Endothelial cell of umbilical vein (primary cell): ENCODE data around the gene BCL11B. TPM values are rescaled to one million over a fixed set of nuclear protein-coding genes. Genes with fewer than 3 reads are reported as not detected.

ENCODE experiments used
- BruUV-seq: library from RNA; stranded (reverse); fragments of 400-500 nt; replicated peaks from 2 replicates; lab custom pipeline; 2021; lab: Mats Ljungman, UMichigan
- CTCF ChIA-PET: fragments of 300-600, 350-600 bp; sonication (Branson Sonifier 250); formaldehyde crosslinking; loops from one replicate; lab custom pipeline; 2021; ENCODE audit warnings: antibody characterized with exemption, inconsistent platforms; lab: Charles Lee
- POLR2A ChIA-PET: fragments of 300-600, 350-600 bp; sonication (Branson Sonifier 250); formaldehyde crosslinking; loops from one replicate; lab custom pipeline; 2021; ENCODE audit warnings: antibody characterized with exemption, inconsistent platforms; lab: Charles Lee
- DNase-seq: peaks from one replicate; pipeline ENCODE4 v3.0.0-alpha.2; 2011; ENCODE audit warnings: low read depth, low spot score
- FAIRE-seq: peaks from 2 replicates; lab custom pipeline; 2011; peaks lifted over from hg19 to GRCh38; lab: Jason Lieb, UNC
- H2AFZ ChIP-seq: 2 replicates; pipeline ENCODE4 v1.6.0; 2012; ENCODE audit warnings: low read depth, low read length, control low read depth, inconsistent platforms
- H3K27ac ChIP-seq: 2 replicates; pipeline ENCODE4 v1.5.1; 2011; ENCODE audit warnings: low read depth, mild to moderate bottlenecking, control low read depth, low read length, moderate library complexity; ENCODE audit not compliant: insufficient read depth
- H3K27me3 ChIP-seq, 2 experiments: 2 replicates each; pipeline versions ENCODE4 v1.6.0 to v1.6.1; 2011; ENCODE audit warnings: low read length in 2 of 2, mixed read lengths in 1 of 2; ENCODE audit not compliant: control insufficient read depth in 2 of 2, insufficient read depth in 2 of 2
- H3K36me3 ChIP-seq, 2 experiments: 2 replicates in 1 of 2; 3 replicates in 1 of 2; pipeline ENCODE4 v1.5.1; 2011; ENCODE audit warnings: low read length in 2 of 2, mild to moderate bottlenecking in 1 of 2, moderate library complexity in 1 of 2; ENCODE audit not compliant: control insufficient read depth in 2 of 2, insufficient read depth in 2 of 2; ENCODE audit errors: extremely low read depth in 1 of 2
- H3K4me1 ChIP-seq: 3 replicates; pipeline ENCODE4 v1.5.1; 2011; ENCODE audit warnings: mild to moderate bottlenecking, low read length; ENCODE audit not compliant: control insufficient read depth, insufficient read depth; ENCODE audit errors: extremely low read depth
- H3K4me2 ChIP-seq: 2 replicates; pipeline ENCODE4 v1.6.1; 2011; ENCODE audit warnings: low read length, control low read depth, mixed read lengths; ENCODE audit not compliant: insufficient read depth
- H3K4me3 ChIP-seq, 3 experiments: fragments of 200-600 bp in 1 of 3; sonication (generic), shearing (Covaris generic) in 1 of 3; replicated peaks in 1 of 3; 2 replicates each; pipeline ENCODE4 v1.5.1; 2011 to 2016; ENCODE audit warnings: control low read depth in 3 of 3, low read length in 3 of 3, mild to moderate bottlenecking in 2 of 3, inconsistent platforms in 1 of 3, low read depth in 1 of 3, moderate library complexity in 1 of 3; ENCODE audit not compliant: insufficient read depth in 1 of 3
- H3K79me2 ChIP-seq: 2 replicates; pipeline ENCODE4 v1.6.0; 2012; ENCODE audit warnings: low read length, inconsistent platforms; ENCODE audit not compliant: control insufficient read depth, insufficient read depth
- H3K9ac ChIP-seq: replicated peaks from 2 replicates; pipeline ENCODE3; 2011; ENCODE audit warnings: low read length, control low read depth; ENCODE audit not compliant: insufficient read depth; ENCODE audit errors: extremely low read depth
- H3K9me1 ChIP-seq: replicated peaks from 3 replicates; pipeline ENCODE4 v1.6.0; 2011; ENCODE audit warnings: mild to moderate bottlenecking, low read length; ENCODE audit not compliant: control insufficient read depth, insufficient read depth; ENCODE audit errors: extremely low read depth
- H3K9me3 ChIP-seq: replicated peaks from 2 replicates; pipeline ENCODE4 v1.5.1; 2012; ENCODE audit warnings: low read length, inconsistent platforms; ENCODE audit not compliant: control insufficient read depth, insufficient read depth
- H4K20me1 ChIP-seq: replicated peaks from 2 replicates; pipeline ENCODE3; 2011; ENCODE audit warnings: mild to moderate bottlenecking, low read length; ENCODE audit not compliant: control insufficient read depth, insufficient read depth; ENCODE audit errors: extremely low read depth
- EZH2 ChIP-seq: IDR thresholded peaks from 2 replicates; pipeline ENCODE4 v1.6.1; 2012; ENCODE audit warnings: borderline replicate concordance, low read depth, mild to moderate bottlenecking, moderate library complexity, low read length, inconsistent platforms; ENCODE audit not compliant: severe bottlenecking
- POLR2A ChIP-seq: IDR thresholded peaks from 2 replicates; pipeline ENCODE4 v1.6.1; 2012; ENCODE audit warnings: low read depth, mild to moderate bottlenecking, control low read depth, low read length
- dilution Hi-C: fragments of 300-500 bp; cut with MboI; formaldehyde crosslinking; loops from one replicate; pipeline ENCODE4 v1.15.0; 2019; ENCODE audit warnings: low sequenced_read_pairs; ENCODE audit not compliant: extremely low pct_ligation_motif_present
- intact Hi-C: fragments of 100-400 bp; cut with micrococcal nuclease; formaldehyde crosslinking; loops from one replicate; pipeline ENCODE4 v1.10.0; 2022
- polyA plus RNA-seq, 4 experiments: library from polyadenylated mRNA; depleted of rRNA in 3 of 4; stranded (reverse) in 3 of 4; unstranded in 1 of 4; fragments of >200 nt; gene quantifications; 2 replicates each; pipeline versions ENCODE4 v1.2.1 to v1.2.3, GENCODE V29; 2011 to 2012; ENCODE audit warnings: missing spikeins in 1 of 4
- total RNA-seq: library from RNA; stranded (reverse); gene quantifications from 2 replicates; pipeline ENCODE4 v1.2.3, GENCODE V29; 2021
- TF ChIP-seq, protein P1 (sequence below), 2 donors: IDR thresholded peaks; 1 replicate in 1 of 2; 2 replicates in 1 of 2; pipeline ENCODE4 v1.5.1; 2011; ENCODE audit warnings: low read length in 2 of 2, mild to moderate bottlenecking in 2 of 2, moderate library complexity in 2 of 2, control low read depth in 1 of 2, inconsistent platforms in 1 of 2, low read depth in 1 of 2; ENCODE audit not compliant: insufficient read depth in 1 of 2; ENCODE audit errors: extremely low read depth in 1 of 2
- TF ChIP-seq, protein P2 (sequence below): IDR thresholded peaks from 2 replicates; pipeline ENCODE4 v1.6.1; 2011; ENCODE audit not compliant: insufficient read depth, insufficient read length

The BCL11B gene
- total and polyA plus RNA-seq, 2 donors (not counting 3 experiments of a cell fraction or from before 2014, with no cell fraction given): 0.03 to 0.07 TPM

DNA sequence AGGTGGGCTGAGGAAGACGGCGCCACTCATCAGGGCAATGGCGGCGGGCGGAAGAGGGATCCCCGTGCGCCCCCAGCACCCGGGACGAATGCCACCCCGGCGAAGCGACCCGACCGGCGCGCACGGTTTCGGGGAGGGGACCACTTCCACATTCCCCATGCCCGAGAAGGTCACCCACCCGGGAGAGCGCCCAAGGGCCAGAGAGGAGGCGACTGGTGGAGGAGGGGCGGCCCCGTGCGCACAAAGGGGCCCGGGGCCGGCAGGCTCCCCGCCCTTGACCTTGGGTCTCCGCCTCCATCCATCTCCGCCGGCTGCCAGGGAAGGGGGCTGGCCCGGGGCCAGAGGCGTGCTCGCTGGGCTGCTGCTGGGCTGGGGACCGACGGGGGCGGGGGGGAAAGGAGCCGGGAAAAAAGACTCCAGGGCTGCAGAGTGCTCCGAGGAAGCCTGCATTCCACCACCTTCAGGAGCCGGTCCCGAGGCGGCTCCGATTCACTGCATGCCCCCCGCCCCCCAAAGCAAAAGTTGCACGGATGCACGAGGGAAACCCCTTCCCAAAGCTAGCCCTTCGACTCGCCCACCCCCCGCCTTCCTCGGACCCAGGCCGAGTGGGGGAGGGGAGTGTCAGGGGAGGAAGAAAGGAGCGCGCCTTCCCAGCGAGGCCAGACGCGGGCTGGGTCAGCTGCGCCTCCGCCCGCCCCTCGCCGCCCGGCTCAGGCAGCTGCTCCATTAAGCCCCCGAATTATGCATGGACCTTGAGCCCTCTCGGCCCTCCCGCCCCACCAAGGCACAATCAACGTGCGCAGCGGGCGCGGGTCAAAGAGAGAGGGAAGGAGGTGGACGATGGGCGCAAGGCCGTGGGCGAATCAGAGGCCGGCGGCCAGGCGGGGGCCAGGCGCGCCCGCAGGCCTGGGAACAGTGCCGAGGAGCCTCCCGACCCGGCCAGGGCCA, 26.2 kb downstream of the BCL11B start:
- Histone ChIP-seq H3K4me3 (no peak overlapping the region), H3K79me2 (no peaks in the 10 kb centered on the region), H3K4me1 (no peaks in the 10 kb centered on the region), H3K27ac (no peak overlapping the region), H2AFZ (no peak overlapping the region), H3K9ac (no peak overlapping the region), H3K9me3 (no peaks in the 10 kb centered on the region), H3K27me3 (peaks cover 18 to 21% of the 10 kb centered on the region in 2 experiments), H3K9me1 (no peaks in the 10 kb centered on the region), H3K36me3 (no peaks in the 10 kb centered on the region), H4K20me1 (no peaks in the 10 kb centered on the region), H3K4me2 (no peak overlapping the region)
- BruUV-seq: no TSS peak
- TF ChIP-seq, protein P1, sequence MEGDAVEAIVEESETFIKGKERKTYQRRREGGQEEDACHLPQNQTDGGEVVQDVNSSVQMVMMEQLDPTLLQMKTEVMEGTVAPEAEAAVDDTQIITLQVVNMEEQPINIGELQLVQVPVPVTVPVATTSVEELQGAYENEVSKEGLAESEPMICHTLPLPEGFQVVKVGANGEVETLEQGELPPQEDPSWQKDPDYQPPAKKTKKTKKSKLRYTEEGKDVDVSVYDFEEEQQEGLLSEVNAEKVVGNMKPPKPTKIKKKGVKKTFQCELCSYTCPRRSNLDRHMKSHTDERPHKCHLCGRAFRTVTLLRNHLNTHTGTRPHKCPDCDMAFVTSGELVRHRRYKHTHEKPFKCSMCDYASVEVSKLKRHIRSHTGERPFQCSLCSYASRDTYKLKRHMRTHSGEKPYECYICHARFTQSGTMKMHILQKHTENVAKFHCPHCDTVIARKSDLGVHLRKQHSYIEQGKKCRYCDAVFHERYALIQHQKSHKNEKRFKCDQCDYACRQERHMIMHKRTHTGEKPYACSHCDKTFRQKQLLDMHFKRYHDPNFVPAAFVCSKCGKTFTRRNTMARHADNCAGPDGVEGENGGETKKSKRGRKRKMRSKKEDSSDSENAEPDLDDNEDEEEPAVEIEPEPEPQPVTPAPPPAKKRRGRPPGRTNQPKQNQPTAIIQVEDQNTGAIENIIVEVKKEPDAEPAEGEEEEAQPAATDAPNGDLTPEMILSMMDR (IDR thresholded peaks at IDR 0.05; ENCODE audit: extremely low read depth in 1 of 2, insufficient read depth in 1 of 2, low read depth in 1 of 2, low read length in 2 of 2): no peak
- peak; percentile 41 for TF ChIP-seq EZH2
- TF ChIP-seq POLR2A: no peak
- TF ChIP-seq, protein P2, sequence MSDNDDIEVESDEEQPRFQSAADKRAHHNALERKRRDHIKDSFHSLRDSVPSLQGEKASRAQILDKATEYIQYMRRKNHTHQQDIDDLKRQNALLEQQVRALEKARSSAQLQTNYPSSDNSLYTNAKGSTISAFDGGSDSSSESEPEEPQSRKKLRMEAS: no peak
- CTCF ChIA-PET: no interaction called here
- no peak for DNase-seq
- intact Hi-C loops (no loop called here), dilution Hi-C loops (no loop called here)
- POLR2A ChIA-PET: no interaction called here
- no peak for FAIRE-seq
